Fibroblast of peridontal ligament (primary cell): ENCODE results near the gene WBP11.
"Not testable (repeated sequence)": the region's sequence is repeated elsewhere in the genome, so short reads cannot be mapped to it uniquely, and the experiment has no call there.

Experiments
- DNase-seq: peaks from one replicate; pipeline ENCODE4 v3.0.0-alpha.2; 2010; ENCODE audit errors: extremely low read depth

WBP11 gene

DNA sequence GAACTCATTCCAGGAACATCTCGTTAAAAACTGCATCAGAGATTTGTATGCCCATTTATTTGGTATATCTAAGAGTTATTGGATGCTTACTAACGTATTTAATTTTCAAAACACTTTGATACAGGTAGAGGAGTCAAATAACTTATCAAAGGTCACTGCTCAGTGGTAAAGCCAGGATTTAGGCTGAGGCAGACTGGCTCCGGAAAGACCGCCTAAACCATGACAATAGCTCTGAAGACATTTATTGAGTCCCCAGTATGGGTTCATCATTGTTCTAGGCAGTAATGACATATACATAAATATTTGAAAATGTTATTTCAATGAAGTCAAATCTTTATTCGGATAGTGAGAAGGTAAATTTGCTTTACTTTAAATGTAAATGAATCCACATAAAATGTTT is 30.3 kb downstream of the WBP11 start:
- DNase-seq = no peak

DNA sequence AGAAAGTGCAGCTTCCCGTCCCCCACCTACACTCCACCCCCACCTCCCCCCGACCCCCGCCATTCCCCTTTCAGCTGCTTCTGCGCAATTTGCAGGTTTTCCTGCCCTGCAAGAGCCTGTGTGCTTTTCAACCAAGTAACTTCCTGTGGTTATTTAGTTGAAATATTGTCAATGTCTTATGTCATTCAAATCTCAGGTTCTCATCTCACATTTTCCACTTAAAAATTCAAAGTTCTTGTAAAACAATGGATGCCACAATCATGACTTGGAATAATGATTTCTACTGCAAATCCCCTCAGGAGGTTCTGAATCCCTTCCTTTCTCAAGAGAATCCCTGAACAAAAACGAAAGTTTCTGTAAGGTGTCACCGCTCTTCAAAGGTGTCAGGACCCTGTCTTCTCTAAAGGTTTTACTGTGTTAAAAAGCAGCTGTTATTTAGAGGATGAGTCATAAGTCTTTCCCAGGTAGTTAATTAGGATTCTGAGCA is 31.6 kb downstream of the WBP11 start:
- no peak for DNase-seq

DNA sequence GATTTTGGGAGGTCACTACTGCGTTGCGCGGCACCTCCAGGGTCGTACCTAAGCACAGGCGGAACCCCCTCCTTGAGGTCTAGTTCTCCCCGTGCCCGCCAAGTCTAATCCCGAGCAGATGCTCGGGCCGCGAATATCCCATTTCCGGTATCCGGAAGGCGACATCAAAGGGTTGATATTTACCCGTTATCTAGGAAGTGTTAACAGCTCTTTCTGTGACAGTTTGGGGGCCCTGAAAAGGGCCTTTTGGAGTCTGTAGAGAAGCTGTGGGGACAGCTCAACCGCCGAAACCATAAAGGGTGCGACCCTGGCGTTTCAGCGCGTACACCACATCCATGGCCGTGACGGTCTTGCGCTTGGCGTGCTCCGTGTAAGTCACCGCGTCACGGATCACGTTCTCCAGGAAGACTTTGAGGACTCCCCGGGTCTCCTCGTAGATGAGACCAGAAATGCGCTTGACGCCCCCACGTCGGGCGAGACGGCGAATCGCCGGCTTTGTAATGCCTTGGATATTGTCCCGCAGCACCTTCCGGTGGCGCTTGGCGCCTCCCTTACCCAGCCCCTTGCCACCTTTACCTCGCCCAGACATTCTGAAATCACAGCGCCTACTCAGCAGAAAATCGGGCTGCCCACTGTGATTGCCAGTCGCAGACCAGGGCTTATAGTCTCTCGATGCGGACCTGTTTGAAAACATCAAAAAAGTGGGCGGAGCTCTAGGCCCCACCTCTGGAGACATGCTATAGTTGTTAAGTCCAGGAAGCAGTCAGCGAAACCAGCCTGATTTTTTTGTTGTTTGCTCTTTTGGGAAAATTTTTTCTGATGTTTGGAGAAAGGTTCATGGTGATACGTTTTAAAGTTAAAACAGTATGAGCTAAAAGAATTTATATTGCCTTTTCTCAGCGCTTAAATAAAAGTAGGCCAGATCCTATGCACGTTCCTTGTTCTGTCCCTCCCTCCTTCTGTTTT is 32.5 kb downstream of the WBP11 start:
- peak; percentile 96 for DNase-seq

- peak; percentile 61 for DNase-seq
These were observed 33.2 kb downstream of the WBP11 start for GRCh38 chr12:14769969-14770495.

GRCh38 chr12:14769466-14769968 is 33.8 kb downstream of the WBP11 start:
- no peak for DNase-seq

GRCh38 chr12:14768823-14769405 is 34.4 kb downstream of the WBP11 start:
- peak; percentile 40 for DNase-seq

DNA sequence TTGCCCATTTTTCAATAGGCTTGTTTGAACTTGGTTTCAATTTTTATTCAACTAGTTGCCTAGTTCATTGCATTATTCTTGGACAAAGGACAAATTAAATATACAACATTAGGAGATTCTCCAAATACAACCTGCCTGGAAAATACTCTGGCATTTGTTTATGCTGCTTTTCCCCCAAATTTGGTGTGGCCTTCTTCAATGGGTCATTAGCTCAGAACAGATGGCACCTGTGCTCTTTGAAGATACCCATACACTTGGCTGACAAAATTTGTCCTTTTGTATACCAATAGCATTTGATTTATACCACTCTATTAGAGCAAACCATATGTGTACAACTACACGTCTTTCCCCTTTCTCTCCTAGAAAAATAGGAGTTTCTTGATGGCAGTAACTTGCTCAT is 35.7 kb downstream of the WBP11 start:
- DNase-seq = no peak

DNA sequence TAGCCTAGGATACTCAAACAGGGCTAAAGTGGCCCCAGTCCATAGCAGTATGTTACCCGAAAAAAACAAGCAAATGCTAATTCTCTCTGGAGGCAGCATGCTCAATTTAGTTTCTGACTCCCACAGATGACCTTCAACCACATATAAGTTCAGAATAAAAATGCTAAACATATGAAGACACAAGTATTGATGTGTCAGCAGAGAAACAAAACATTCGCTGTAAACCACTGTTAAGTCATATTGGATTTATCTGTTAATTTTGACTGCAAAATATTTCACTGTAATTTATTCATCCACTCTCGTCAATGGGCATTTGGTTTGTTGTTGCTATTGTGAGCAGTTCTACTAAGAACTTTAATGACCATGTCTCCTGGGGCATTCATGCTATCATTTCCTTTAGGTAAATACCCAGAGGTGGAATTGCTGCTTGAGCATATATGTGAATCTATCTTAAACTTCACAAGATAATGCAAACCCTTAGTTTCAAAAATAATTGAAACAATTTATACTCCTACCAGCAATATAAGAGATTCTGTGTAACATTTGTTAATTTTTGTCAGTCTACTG is 36.5 kb downstream of the WBP11 start:
- no peak for DNase-seq

GRCh38 chr12:14766020-14766419 is 37.3 kb downstream of the WBP11 start:
- DNase-seq = not testable (repeated sequence)

GRCh38 chr12:14765398-14765797 is 37.9 kb downstream of the WBP11 start:
- no peak for DNase-seq

DNA sequence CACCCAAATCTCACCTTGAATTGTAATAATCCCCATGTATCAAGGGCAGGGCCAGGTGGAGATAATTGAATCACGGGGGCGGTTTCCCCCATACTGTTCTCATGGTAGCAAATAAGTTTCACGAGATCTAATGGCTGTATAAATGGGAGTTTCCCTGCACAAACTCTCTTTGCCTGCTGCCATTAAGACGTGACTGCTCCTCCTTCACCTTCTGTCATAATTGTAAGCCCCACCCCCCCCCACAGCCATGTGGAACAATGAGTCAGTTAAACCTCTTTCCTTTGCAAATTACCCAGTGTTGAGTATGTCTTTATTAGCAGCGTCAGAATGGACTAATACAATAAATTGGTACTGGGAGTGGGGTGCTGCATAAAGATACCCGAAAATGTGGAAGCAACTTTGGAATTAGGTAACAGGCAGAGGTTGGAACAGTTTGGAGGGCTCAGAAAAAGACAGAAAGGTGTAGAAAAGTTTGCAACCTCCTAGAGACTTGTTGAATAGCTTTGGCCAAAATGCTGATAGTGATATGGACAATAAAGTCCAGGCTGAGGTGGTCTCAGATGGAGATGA is 43.5 kb downstream of the WBP11 start:
- DNase-seq = not testable (repeated sequence)

GRCh38 chr12:14756334-14757143 is 46.7 kb downstream of the WBP11 start:
- no peak for DNase-seq

DNA sequence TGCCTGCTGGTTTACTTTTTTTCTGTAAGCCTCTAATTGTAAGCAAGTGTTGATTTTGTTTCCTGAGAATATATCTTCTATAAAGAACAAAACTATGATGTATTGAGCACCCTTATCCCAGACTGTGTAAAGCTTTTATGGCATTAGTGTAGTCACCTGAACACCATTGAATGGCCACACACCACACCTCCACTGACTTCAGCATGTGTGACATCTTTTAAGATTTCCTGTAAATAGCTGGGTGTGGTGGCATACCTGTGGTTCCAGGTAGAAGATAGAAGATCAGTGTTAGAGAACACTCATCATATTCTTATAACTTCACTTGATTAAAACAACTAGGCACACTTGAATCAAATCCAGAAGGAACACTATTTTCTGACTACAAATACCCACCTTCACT is 51.3 kb downstream of the WBP11 start:
- DNase-seq = no peak

- no peak for DNase-seq
These were observed 60.2 kb downstream of the WBP11 start for GRCh38 chr12:14743061-14743460.

GRCh38 chr12:14741942-14742341 is 61.3 kb downstream of the WBP11 start:
- DNase-seq = no peak

- no peak for DNase-seq
These were observed 62.1 kb downstream of the WBP11 start for GRCh38 chr12:14741153-14741552.

DNA sequence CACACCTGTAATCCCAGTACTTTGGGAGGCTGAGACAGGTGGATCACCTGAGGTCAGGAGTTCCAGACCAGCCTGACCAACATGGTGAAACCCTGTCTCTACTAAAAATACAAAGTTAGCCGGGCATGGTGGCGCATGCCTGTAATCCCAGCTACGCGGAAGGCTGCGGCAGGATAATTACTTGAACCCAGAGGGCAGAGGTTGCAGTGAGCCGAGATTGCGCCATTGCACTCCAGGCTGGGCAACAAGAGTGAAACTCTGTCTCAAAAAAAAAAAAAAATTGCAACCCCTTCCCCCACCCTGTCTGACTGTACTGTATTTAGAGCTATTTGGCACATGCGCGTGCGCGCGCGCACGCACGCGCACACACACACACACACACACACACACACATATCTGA is 66.8 kb downstream of the WBP11 start:
- not testable (repeated sequence) for DNase-seq
